ENCODE measurements around the gene OBSCN. TPM values are rescaled to one million over a fixed set of nuclear protein-coding genes. Genes with fewer than 3 reads are reported as not detected.

OBSCN gene
- total and polyA plus RNA-seq, 2 donors (not counting 3 experiments of a cell fraction or from before 2014, with no cell fraction given): 1.5 to 2.9 TPM

DNA sequence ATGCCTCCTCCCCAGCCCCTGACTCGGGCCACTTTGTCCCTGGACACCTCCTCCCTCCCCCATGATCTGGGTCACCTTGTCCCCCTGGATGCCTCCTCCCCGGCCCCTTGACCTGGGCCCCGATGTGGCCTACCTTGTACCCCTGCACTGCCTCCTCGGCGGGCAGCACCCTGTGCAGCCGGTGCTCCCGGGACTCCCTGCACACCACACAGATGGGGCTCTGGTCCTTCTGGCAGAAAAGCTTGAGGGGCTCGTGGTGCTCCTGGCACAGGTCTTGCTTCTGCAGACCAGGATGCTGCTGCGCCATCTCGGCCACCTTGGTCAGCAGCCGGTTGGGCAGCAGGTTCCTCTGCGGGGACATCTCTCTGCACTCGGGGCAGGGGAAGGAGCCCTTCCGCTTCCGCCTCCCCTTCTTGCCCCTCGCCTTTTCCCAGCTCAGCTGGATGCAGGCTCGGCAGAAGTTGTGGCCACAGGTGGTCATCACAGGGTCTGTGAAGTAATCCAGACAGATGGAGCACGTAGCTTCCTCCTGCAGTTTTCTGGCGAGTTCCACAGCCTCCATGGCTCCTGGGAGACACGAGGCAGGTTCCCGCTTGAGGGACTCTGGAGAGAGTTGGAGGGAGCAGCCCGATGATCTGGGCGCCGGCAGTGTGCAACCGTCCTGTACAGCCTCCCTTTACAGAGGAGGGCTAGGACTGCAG, 206.8 kb downstream of the OBSCN start:
- H3K4me2 ChIP-seq (ENCODE audit: insufficient read depth, low read length): no peak overlapping the region
- no peak for TF ChIP-seq JUN (IDR thresholded peaks at IDR 0.05; ENCODE audit: borderline replicate concordance, insufficient read depth, insufficient read length, low read depth)
- no peak for TF ChIP-seq MAX (IDR thresholded peaks at IDR 0.05; ENCODE audit: insufficient read depth, insufficient read length)
- no peak for TF ChIP-seq FOS (IDR thresholded peaks at IDR 0.05; ENCODE audit: borderline replicate concordance, insufficient read depth, low read length)
- TF ChIP-seq, protein P1, sequence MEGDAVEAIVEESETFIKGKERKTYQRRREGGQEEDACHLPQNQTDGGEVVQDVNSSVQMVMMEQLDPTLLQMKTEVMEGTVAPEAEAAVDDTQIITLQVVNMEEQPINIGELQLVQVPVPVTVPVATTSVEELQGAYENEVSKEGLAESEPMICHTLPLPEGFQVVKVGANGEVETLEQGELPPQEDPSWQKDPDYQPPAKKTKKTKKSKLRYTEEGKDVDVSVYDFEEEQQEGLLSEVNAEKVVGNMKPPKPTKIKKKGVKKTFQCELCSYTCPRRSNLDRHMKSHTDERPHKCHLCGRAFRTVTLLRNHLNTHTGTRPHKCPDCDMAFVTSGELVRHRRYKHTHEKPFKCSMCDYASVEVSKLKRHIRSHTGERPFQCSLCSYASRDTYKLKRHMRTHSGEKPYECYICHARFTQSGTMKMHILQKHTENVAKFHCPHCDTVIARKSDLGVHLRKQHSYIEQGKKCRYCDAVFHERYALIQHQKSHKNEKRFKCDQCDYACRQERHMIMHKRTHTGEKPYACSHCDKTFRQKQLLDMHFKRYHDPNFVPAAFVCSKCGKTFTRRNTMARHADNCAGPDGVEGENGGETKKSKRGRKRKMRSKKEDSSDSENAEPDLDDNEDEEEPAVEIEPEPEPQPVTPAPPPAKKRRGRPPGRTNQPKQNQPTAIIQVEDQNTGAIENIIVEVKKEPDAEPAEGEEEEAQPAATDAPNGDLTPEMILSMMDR (IDR thresholded peaks at IDR 0.05; ENCODE audit: extremely low read depth in 1 of 2, insufficient read depth in 1 of 2, low read depth in 1 of 2, low read length in 2 of 2): no peak
- TF ChIP-seq POLR2AphosphoS5 (IDR thresholded peaks at IDR 0.05; ENCODE audit: insufficient read depth, low read depth, low read length): no peak
- no peak for TF ChIP-seq MYC (IDR thresholded peaks at IDR 0.05; ENCODE audit: low read depth, low read length)
- no TSS peak for BruUV-seq (replicated peaks)
- FAIRE-seq (no peak), DNase-seq (ENCODE audit: low read depth, low spot score) (no peak)
- intact Hi-C loops (cut with micrococcal nuclease) (no loop called here), dilution Hi-C loops (cut with MboI; ENCODE audit: extremely low pct_ligation_motif_present, low sequenced_read_pairs) (no loop called here)
- peaks cover 31 to 34% of the 10 kb centered on the region in 2 experiments for H3K27me3 ChIP-seq (ENCODE audit: control insufficient read depth in 2 of 2, insufficient read depth in 2 of 2, low read length in 2 of 2)
- ChIA-PET CTCF (interaction anchor here (1.0 kb wide), 1 partner anchor 21 kb away, joined by 3 read pairs; no protein-coding TSS in a partner anchor), POLR2A (interaction anchor here (1.0 kb wide), 1 partner anchor 43 kb away, joined by 3 read pairs; a partner anchor contains a TSS)
- H3K9me1 ChIP-seq (replicated peaks; ENCODE audit: control insufficient read depth, extremely low read depth, insufficient read depth, low read length): no peaks in the 10 kb centered on the region
- H4K20me1 ChIP-seq (replicated peaks; ENCODE audit: control insufficient read depth, extremely low read depth, insufficient read depth, low read length): no peaks in the 10 kb centered on the region
- H3K79me2 ChIP-seq (ENCODE audit: control insufficient read depth, insufficient read depth, low read length): no peaks in the 10 kb centered on the region
- H3K9me3 ChIP-seq (replicated peaks; ENCODE audit: control insufficient read depth, insufficient read depth, low read length): no peaks in the 10 kb centered on the region
- no peak overlapping the region for H3K27ac ChIP-seq (ENCODE audit: insufficient read depth, low read depth, low read length)
- no peak overlapping the region for H3K9ac ChIP-seq (replicated peaks; ENCODE audit: extremely low read depth, insufficient read depth, low read length)
- no peak overlapping the region for H2AFZ ChIP-seq (ENCODE audit: low read depth, low read length)
- no peak overlapping the region for H3K4me3 ChIP-seq (replicated peaks in 1 of 3; ENCODE audit: insufficient read depth in 1 of 3, low read depth in 1 of 3, low read length in 3 of 3)
- H3K36me3 ChIP-seq (ENCODE audit: control insufficient read depth in 2 of 2, extremely low read depth in 1 of 2, insufficient read depth in 2 of 2, low read length in 2 of 2): no peaks in the 10 kb centered on the region
- no peaks in the 10 kb centered on the region for H3K4me1 ChIP-seq (ENCODE audit: control insufficient read depth, extremely low read depth, insufficient read depth, low read length)
